Mucosa of descending colon (tissue), 3 donors: ENCODE measurements around the gene SIL1. TPM values are rescaled to one million over a fixed set of nuclear protein-coding genes. Genes with fewer than 3 reads are reported as not detected.

Experiments
- ATAC-seq: fragments of 200-7000 bp; cut with Tn5 transposase; one replicate; pipeline ENCODE4 v1.9.1; 2020; ENCODE audit warnings: mild to moderate bottlenecking, moderate library complexity
- DNase-seq, 3 donors: peaks; one replicate each; pipeline ENCODE4 v3.0.0-alpha.2; 2020
- H3K36me3 ChIP-seq: fragments of 200-600 bp; one replicate; pipeline ENCODE4 v1.8.0; 2021; ENCODE audit warnings: low read depth, mild to moderate bottlenecking
- H3K4me1 ChIP-seq: fragments of 200-600 bp; one replicate; pipeline ENCODE4 v1.8.0; 2021; ENCODE audit warnings: low read depth, mild to moderate bottlenecking
- H3K4me3 ChIP-seq: fragments of 200-600 bp; one replicate; pipeline ENCODE4 v1.8.0; 2021; ENCODE audit warnings: mild to moderate bottlenecking
- H3K9me3 ChIP-seq: fragments of 200-600 bp; one replicate; pipeline ENCODE4 v1.8.0; 2021; ENCODE audit warnings: mild to moderate bottlenecking
- CTCF ChIP-seq: fragments of 200-600 bp; IDR thresholded peaks from one replicate; pipeline ENCODE4 v1.8.0; 2022; ENCODE audit warnings: antibody characterized with exemption, mild to moderate bottlenecking
- intact Hi-C, 2 donors: fragments of 100-400 bp; cut with DNase I in 1 of 2; cut with micrococcal nuclease in 1 of 2; formaldehyde crosslinking; loops; one replicate each; pipeline versions ENCODE4 v1.11.0 to v1.11.1; 2022; cut with DNase I, micrococcal nuclease
- total RNA-seq, 3 donors: library from RNA; stranded (reverse); fragmentation: NEBNext Ultra II Directional in 2 of 3; extraction: Animal tissue kit (Norgen Biotek cat#: 25700) in 2 of 3; gene quantifications; one replicate each; pipeline versions ENCODE4 v1.2.1 to v1.2.4, GENCODE V29; 2021 to 2023
- donor health status: DM: no; HTN: no; CAD: no; lungs with moderate emphysema.
- donor health status: DM: no; HTN: no; CAD: no.
- donor health status: DM: no; HTN: yes; CAD: no.

SIL1 gene
- total RNA-seq, 3 donors from 2014 or later: 35.2 to 35.8 (median 35.6) TPM

GRCh38 chr5:138996120-138996519 is 202.0 kb downstream of the SIL1 start:
- H3K4me3 ChIP-seq: no peak overlapping the region
- ATAC-seq (no peak), DNase-seq (no peak)
- no peak for TF ChIP-seq CTCF
- intact Hi-C loops: no loop called here
- H3K9me3 ChIP-seq: no peaks in the 10 kb centered on the region
- H3K4me1 ChIP-seq: no peaks in the 10 kb centered on the region
- no peaks in the 10 kb centered on the region for H3K36me3 ChIP-seq

GRCh38 chr5:138990986-138991590 is 207.1 kb downstream of the SIL1 start:
- DNase-seq: no peak
- no peak for ATAC-seq

GRCh38 chr5:138989720-138990119 is 208.4 kb downstream of the SIL1 start:
- H3K9me3 ChIP-seq: no peaks in the 10 kb centered on the region

More at GRCh38 chr5:138990986-138991590, 207.1 kb downstream of the SIL1 start:
- H3K4me1 ChIP-seq: no peaks in the 10 kb centered on the region
- H3K36me3 ChIP-seq: no peaks in the 10 kb centered on the region
- no peaks in the 10 kb centered on the region for H3K9me3 ChIP-seq
- no peak overlapping the region for H3K4me3 ChIP-seq
- TF ChIP-seq CTCF: no peak
- intact Hi-C loops: no loop called here

GRCh38 chr5:138986186-138986800 is 211.9 kb downstream of the SIL1 start:
- H3K9me3 ChIP-seq: no peaks in the 10 kb centered on the region
- TF ChIP-seq CTCF: no peak
- intact Hi-C loops: no loop called here
- ATAC-seq (no peak), DNase-seq (no peak)
- no peak overlapping the region for H3K4me3 ChIP-seq
- H3K4me1 ChIP-seq: no peaks in the 10 kb centered on the region
- H3K36me3 ChIP-seq: no peaks in the 10 kb centered on the region

More at GRCh38 chr5:138989720-138990119, 208.4 kb downstream of the SIL1 start:
- H3K4me3 ChIP-seq: no peak overlapping the region
- DNase-seq (no peak), ATAC-seq (no peak)
- H3K4me1 ChIP-seq: no peaks in the 10 kb centered on the region
- TF ChIP-seq CTCF: no peak
- intact Hi-C loops: no loop called here
- H3K36me3 ChIP-seq: no peaks in the 10 kb centered on the region

GRCh38 chr5:138985683-138986082 is 212.5 kb downstream of the SIL1 start:
- no peak for TF ChIP-seq CTCF
- intact Hi-C loops: no loop called here
- Histone ChIP-seq H3K4me1 (no peaks in the 10 kb centered on the region), H3K36me3 (no peaks in the 10 kb centered on the region), H3K4me3 (no peak overlapping the region), H3K9me3 (no peaks in the 10 kb centered on the region)
- no peak for ATAC-seq
- DNase-seq: no peak
